Bronchial epithelial cell (primary cell): ENCODE measurements around the gene KIAA0319L. TPM values are rescaled to one million over a fixed set of nuclear protein-coding genes. Genes with fewer than 3 reads are reported as not detected.

Experiments
- DNase-seq: peaks from one replicate; pipeline ENCODE4 v3.0.0-alpha.2; 2010; ENCODE audit warnings: low read depth
- FAIRE-seq: peaks from 2 replicates; lab custom pipeline; 2011; peaks lifted over from hg19 to GRCh38; lab: Jason Lieb, UNC
- H3K27me3 ChIP-seq: 2 replicates; pipeline ENCODE4 v1.5.1; 2011; ENCODE audit warnings: low read length; ENCODE audit not compliant: control insufficient read depth, insufficient read depth
- H3K36me3 ChIP-seq: 2 replicates; pipeline ENCODE4 v1.5.1; 2011; ENCODE audit warnings: low read length; ENCODE audit not compliant: control insufficient read depth, insufficient read depth
- H3K4me3 ChIP-seq: 2 replicates; pipeline ENCODE4 v1.5.1; 2011; ENCODE audit warnings: mild to moderate bottlenecking, low read depth, low read length, control low read depth
- total RNA-seq: library from RNA; depleted of rRNA; stranded (reverse); fragments of >200 nt; gene quantifications from 2 replicates; pipeline ENCODE4 v1.2.1, GENCODE V29; 2014
- TF ChIP-seq, protein P1 (sequence below): IDR thresholded peaks from 2 replicates; pipeline ENCODE4 v1.5.1; 2011; ENCODE audit warnings: mild to moderate bottlenecking, moderate library complexity, low read length, control low read depth, inconsistent platforms; ENCODE audit not compliant: insufficient read depth, severe bottlenecking

The KIAA0319L gene
- total RNA-seq, 1 donor from 2014 or later, result 26.6 TPM

GRCh38 chr1:35568975-35569395 lies 11.8 kb upstream of the KIAA0319L start:
- Histone ChIP-seq H3K4me3 (no peak overlapping the region), H3K36me3 (peaks cover 8% of the 10 kb centered on the region), H3K27me3 (no peaks in the 10 kb centered on the region)
- DNase-seq (peak; percentile 55), FAIRE-seq (no peak)
- TF ChIP-seq, protein P1, sequence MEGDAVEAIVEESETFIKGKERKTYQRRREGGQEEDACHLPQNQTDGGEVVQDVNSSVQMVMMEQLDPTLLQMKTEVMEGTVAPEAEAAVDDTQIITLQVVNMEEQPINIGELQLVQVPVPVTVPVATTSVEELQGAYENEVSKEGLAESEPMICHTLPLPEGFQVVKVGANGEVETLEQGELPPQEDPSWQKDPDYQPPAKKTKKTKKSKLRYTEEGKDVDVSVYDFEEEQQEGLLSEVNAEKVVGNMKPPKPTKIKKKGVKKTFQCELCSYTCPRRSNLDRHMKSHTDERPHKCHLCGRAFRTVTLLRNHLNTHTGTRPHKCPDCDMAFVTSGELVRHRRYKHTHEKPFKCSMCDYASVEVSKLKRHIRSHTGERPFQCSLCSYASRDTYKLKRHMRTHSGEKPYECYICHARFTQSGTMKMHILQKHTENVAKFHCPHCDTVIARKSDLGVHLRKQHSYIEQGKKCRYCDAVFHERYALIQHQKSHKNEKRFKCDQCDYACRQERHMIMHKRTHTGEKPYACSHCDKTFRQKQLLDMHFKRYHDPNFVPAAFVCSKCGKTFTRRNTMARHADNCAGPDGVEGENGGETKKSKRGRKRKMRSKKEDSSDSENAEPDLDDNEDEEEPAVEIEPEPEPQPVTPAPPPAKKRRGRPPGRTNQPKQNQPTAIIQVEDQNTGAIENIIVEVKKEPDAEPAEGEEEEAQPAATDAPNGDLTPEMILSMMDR, result peak; percentile 92

DNA sequence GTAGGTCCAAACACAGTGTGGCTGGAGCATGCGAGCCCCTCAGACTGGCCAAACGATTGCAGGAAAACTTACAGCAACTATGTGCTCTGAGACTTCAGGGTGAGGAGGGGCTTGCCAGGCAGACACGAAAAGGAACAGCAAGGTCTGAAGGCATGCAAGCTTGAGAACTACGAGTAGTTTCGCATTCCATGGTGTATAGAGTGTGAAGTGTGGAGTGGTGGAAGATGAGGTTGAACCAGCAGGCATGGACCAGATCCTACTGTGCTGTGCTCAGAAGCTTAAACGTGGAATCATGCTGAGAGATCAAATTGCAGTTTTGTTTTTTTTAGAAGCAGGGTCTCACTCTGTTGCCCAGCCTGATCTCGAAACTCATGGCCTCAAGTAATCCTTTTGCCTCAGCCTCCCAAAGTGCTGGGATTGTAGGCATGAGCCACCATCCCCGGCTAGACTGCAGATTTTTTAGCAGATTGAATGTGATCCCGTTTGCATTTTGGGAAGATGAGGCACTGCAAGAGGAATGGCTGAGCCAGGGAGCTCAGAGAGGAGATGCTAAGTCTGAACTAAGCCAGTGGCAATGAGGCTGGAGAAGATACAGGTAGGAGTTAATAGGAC lies 10.8 kb upstream of the KIAA0319L start:
- no peak for FAIRE-seq
- DNase-seq, result no peak
- Histone ChIP-seq H3K36me3 (peaks cover 13% of the 10 kb centered on the region), H3K27me3 (no peaks in the 10 kb centered on the region), H3K4me3 (no peak overlapping the region)
- TF ChIP-seq, protein P1, result no peak

- DNase-seq (no peak), FAIRE-seq (no peak)
- no peak overlapping the region for H3K4me3 ChIP-seq
- peaks cover 16% of the 10 kb centered on the region for H3K36me3 ChIP-seq
- no peaks in the 10 kb centered on the region for H3K27me3 ChIP-seq
- TF ChIP-seq, protein P1, result no peak
Measured at GRCh38 chr1:35565742-35566133, 8.5 kb upstream of the KIAA0319L start.

- DNase-seq (no peak), FAIRE-seq (no peak)
- Histone ChIP-seq H3K27me3 (no peaks in the 10 kb centered on the region), H3K36me3 (peaks cover 16% of the 10 kb centered on the region), H3K4me3 (no peak overlapping the region)
- TF ChIP-seq, protein P1, result no peak
Measured at GRCh38 chr1:35564884-35565741, 7.9 kb upstream of the KIAA0319L start.

GRCh38 chr1:35564037-35564883 lies 7.1 kb upstream of the KIAA0319L start:
- Histone ChIP-seq H3K4me3 (no peak overlapping the region), H3K36me3 (peaks cover 16% of the 10 kb centered on the region), H3K27me3 (no peaks in the 10 kb centered on the region)
- DNase-seq (peak; percentile 78), FAIRE-seq (no peak)
- TF ChIP-seq, protein P1, result peak; percentile 90
